AG09319 (cell line): ENCODE measurements around the gene TICAM1.
"Not testable (repeated sequence)": the region's sequence is repeated elsewhere in the genome, so short reads cannot be mapped to it uniquely, and the experiment has no call there.

Experiments
- DNase-seq: peaks from one replicate; pipeline ENCODE4 v3.0.0-alpha.2; 2010; ENCODE audit warnings: low read depth; ENCODE audit errors: extremely low read depth
- CTCF ChIP-seq: IDR thresholded peaks from 2 replicates; pipeline ENCODE4 v1.5.1; 2011; ENCODE audit warnings: low read depth, mild to moderate bottlenecking, inconsistent platforms, low read length, moderate library complexity

The TICAM1 gene

GRCh38 chr19:4832776-4833175 lies 1.3 kb upstream of the TICAM1 start:
- TF ChIP-seq CTCF, result no peak
- no peak for DNase-seq

- not testable (repeated sequence) for DNase-seq
These were observed 448 bp upstream of the TICAM1 start for GRCh38 chr19:4831979-4832340.

GRCh38 chr19:4830768-4831265 lies 695 bp downstream of the TICAM1 start:
- no peak for DNase-seq

GRCh38 chr19:4830332-4830731 lies 1.2 kb downstream of the TICAM1 start:
- no peak for TF ChIP-seq CTCF
- DNase-seq, result no peak

More at GRCh38 chr19:4830768-4831265, 695 bp downstream of the TICAM1 start:
- TF ChIP-seq CTCF, result no peak

- TF ChIP-seq CTCF, result no peak
- DNase-seq, result no peak
These were observed 2.4 kb downstream of the TICAM1 start for GRCh38 chr19:4829001-4829712.

- TF ChIP-seq CTCF, result no peak
- no peak for DNase-seq
These were observed 7.9 kb downstream of the TICAM1 start for GRCh38 chr19:4823577-4823976.

GRCh38 chr19:4822354-4822753 lies 9.2 kb downstream of the TICAM1 start:
- not testable (repeated sequence) for DNase-seq

GRCh38 chr19:4821265-4821664 lies 10.2 kb downstream of the TICAM1 start:
- no peak for TF ChIP-seq CTCF
- DNase-seq, result no peak
